ENCODE results near the gene RHBDL1. TPM values are rescaled to one million over a fixed set of nuclear protein-coding genes. Genes with fewer than 3 reads are reported as not detected.

RHBDL1 gene
- total RNA-seq (2014; rRNA removed; shearing (Covaris generic)): 6.5 and 6.8 TPM in 2 replicates

DNA sequence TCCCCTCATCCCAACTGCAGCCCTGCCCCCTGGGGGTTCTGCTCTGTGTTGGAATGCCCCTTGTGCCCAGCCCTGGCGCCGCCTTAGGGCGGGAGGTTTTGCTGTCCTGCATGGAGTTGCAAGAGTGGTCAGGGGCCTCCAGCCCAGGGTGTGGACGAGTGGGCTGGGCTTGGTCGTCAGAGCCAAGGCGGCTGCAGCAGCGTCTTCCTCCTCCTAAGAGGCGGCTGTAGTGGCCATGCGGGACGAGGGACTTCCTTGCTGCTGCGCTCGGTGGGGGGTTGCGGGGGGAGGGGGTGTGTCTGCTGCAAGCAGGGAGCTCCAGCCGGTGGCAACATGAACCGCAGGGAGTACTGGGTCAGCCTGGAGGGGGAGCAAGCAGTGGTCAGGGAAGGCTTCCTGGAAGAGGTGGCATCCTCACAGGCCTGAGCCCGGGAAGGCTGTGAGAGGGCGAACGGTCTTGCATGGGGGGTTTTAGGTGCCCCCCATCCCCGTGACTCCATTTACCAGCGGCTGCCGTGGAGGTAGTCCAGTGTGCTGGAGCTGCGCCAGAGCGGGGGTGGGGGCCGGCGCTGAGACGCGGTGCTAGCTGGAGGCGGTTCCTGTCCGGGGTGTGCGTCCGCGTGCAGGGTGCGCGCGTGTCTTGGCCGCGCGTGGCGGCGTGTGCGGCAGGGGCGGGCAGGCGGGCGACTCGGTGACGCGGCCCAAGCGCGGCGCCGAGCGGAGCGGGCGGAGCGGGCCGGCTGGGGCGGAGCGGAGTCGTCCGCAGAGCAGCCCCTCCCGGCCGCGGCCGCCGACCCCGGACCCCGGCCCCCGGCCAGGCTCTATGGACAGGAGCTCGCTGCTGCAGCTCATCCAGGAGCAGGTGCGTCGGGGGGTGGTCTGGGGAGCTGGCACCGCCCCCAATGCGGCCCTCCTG, at the start of gene RHBDL1:
Gene RHBDL1 (plus strand): TSS at position 704 of the 916 bp plus-strand sequence. CDS start 120 bp downstream, at position 824.

DNA sequence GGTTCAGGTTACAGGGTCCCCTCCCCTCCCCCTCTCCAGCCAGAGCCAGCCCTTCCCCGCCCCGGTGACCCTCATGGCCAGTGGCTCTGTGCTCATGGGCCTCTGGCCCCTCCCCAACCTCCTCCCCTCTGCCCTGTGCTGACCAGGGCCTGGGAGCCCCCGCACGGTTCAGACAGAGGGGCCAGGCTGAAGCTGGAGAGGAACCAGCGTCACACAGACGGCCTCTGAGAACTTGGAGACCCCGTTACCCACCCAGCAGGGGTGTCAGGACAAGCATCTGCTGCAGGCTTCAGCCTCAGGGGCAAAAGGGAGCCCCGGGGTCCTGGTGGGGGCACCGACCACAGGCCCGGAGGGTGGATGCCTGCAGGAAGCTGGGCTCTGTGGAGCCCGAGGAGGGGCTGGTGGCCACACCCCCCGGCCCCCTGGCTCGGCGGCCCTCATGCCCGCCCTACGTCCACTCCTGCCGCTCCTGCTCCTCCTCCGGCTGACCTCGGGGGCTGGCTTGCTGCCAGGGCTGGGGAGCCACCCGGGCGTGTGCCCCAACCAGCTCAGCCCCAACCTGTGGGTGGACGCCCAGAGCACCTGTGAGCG, 44.6 kb upstream of the RHBDL1 start, which contains the start of gene WFIKKN1:
Gene WFIKKN1 (plus strand): TSS at position 171 of the 591 bp plus-strand sequence. CDS start 269 bp downstream, at position 440.

DNA sequence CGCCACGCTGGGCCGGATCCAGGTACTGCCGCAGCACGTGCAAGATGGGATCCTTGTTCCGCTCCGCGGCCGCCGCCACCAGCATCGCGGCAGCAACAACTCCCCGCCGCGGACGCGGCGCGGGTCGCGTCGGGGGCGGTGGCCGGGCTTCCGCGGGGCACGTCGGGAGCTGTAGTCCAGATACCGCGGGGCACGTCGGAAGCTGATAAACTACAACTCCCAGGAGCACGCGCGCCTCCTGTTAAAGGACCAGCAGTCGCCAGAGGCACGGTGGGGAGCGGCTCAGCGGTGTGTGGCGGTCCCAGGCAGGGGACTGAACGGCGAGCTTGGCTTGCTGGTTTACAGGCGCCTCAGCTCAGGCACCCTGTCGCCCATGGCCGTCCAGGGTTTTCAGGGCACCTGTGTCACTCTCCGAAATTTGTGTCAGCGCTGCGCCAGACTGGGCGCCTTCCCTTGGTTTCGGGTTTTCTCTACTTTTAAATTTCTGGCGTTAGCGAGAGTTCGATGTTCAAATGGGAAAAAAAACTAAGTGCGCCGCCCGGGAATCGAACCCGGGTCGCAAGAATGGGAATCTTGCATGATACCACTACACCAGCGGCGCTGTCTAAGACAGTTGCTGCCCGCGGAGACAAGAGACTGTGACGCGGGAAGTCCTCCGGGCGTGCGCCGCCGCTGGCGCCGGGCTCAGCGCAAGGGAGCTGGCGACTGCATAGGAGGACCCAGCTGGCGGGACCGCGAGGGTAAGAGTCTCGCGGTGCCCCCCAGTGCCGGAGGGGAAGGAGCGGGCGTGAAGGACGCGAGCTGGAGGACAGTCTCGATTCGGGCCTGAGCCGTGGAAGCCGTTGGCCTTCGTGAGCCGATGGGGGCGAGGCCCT, 39.0 kb upstream of the RHBDL1 start, which contains the start of gene METTL26:
Gene METTL26 (minus strand): TSS at position 100 of the 875 bp plus-strand sequence. CDS start 15 bp downstream, at position 85.

DNA sequence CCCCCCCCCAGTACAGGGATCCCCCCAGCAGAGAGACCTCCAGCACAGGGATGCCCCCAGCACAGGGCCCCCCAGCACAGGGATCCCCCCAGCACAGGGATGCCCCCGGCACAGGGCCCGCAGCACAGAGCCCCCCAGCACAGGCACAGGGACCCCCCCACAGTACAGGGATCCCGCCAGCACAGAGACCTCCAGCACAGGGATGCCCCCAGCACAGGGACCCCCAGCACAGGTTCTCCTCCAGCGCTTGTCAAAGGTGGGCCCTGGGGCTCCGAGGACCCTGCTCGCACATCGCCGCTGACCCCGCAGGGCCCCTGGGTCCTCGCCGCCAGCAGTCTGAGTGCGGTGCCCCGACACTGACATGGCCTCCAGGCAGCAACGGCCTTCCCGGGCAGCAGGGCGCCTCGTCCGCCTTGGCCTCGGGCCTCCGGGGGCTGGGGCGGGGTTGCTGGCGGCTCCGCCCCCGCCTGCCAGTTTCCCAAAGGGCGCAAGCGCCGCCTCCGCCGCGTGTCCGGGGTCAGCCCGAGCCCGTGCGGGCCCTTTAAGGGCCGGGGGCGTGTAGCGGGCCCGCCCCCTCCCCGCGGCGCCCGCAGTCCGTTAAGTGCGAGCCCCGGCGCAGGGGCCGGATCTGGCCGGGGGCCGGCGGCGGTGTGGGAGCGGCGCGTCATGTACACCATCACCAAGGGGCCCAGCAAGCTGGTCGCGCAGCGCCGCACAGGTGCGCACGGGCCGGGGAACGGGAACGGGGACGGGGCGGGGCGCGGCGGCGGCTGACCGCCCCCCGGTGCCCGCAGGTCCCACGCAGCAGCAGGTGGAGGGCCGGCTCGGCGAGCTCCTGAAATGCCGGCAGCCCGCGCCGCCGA, 33.9 kb upstream of the RHBDL1 start, which contains the start of gene MCRIP2:
Gene MCRIP2 (plus strand): TSS at position 503 of the 863 bp plus-strand sequence. CDS start 164 bp downstream, at position 667.

DNA sequence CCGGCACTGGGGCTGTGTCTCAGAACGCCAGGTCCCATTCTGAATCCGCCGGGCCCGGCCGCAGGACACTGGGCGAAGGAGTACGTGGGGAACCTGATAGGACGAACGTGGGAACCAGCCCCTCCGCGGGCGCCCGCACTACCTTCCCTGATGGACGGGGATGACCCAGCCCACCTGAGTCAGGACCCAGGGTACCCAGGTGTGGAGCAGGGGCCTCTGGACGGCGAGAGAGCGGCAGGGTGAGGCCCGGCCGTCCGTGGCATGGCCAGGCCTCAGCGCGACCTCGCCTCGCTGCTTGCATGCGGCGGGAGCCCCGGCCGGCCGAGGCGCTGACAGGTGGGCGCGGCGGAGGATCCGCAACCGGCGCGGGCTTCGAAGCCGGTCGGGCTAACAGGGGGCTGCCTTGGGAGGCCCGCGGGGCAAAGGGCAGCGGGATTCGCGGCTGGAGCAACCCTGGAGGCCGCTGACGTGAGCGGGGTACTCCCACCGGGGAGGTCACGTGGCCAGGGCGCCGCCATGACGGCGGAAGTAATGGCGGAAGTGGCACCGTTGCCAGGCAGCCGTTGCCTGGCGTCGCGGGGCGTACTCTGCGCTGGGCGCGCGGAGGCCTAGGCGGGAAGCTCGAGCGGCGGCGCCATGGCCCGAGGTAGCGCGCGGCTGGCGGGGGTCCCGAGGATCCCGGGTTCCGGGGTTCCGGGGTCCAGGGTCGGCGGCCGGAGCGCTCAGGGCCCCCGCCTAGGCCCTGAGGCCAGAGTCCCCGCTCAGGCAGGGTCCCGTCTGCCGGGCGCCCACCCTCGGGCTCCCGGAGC, 26.5 kb upstream of the RHBDL1 start, which contains the start of gene WDR90:
Gene WDR90 (plus strand): TSS at position 585 of the 809 bp plus-strand sequence. CDS start 52 bp downstream, at position 637.

DNA sequence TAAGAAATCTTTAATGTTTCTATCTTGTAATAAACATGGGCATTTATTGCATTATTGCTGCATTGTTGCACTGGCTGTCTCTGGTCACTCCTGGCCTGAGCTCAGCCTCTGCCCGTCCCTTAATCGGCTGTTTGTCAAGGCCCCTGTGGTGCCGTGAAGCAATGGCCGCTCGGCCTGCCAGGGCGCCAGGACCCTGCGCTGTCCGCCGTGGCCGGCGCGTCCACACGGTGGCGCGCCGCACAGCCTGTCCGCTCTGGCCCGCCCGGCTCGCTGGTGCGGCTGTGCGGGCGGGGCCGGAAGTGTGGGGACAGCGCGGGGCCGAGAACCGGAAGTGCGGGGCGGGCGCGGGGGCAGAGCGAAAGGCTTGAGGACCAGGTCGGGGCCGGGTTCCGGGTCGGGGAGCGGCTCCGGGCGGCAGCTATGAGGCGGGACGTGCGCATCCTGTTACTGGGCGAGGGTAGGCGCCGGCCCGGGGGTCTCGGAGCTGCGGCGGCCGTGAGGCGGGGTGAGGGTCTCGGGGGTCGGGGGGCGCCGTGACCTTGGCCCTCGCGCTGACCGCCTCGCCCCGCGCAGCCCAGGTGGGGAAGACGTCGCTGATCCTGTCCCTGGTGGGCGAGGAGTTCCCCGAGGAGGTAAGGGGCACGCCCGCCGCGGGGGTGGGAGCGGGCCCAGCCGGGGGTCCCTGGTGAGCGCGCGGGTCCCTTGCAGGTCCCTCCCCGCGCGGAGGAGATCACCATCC, 7.5 kb upstream of the RHBDL1 start, which contains the start of gene RHOT2:
Gene RHOT2 (plus strand): TSS at position 353 of the 739 bp plus-strand sequence. CDS start 68 bp downstream, at position 421.

DNA sequence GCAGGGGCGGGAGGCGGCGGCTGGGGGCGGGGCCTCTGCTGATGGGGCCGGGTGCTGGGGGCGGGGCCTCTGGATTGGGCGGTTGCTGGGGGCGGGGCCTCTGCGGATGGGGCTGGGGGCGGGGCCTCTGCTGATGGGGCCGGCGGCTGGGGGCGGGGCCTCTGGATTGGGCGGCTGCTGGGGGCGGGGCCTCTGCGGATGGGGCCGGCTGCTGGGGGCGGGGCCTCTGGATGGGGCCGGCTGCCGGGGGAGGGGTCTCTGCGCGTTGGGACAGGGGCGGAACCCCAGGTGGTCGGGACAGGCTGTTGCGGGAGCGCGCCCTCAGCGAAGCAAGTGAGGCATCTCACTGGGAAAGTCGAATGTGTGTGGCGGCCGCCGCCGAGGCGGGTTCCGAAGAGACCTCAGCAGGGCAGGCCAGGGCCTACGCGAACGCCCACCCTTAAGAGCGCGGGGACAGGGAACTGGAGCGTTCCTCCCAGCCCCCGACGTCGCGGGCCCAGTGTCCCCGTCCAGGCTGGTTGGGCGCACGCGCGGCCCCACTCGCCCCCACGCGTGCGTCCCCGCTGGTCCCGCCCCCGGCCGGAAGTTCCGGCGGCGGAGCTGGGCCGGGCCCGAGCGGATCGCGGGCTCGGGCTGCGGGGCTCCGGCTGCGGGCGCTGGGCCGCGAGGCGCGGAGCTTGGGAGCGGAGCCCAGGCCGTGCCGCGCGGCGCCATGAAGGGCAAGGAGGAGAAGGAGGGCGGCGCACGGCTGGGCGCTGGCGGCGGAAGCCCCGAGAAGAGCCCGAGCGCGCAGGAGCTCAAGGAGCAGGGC, 4.5 kb downstream of the RHBDL1 start, which contains the start of gene STUB1:
Gene STUB1 (plus strand): TSS at position 597 of the 811 bp plus-strand sequence. CDS start 116 bp downstream, at position 713.

DNA sequence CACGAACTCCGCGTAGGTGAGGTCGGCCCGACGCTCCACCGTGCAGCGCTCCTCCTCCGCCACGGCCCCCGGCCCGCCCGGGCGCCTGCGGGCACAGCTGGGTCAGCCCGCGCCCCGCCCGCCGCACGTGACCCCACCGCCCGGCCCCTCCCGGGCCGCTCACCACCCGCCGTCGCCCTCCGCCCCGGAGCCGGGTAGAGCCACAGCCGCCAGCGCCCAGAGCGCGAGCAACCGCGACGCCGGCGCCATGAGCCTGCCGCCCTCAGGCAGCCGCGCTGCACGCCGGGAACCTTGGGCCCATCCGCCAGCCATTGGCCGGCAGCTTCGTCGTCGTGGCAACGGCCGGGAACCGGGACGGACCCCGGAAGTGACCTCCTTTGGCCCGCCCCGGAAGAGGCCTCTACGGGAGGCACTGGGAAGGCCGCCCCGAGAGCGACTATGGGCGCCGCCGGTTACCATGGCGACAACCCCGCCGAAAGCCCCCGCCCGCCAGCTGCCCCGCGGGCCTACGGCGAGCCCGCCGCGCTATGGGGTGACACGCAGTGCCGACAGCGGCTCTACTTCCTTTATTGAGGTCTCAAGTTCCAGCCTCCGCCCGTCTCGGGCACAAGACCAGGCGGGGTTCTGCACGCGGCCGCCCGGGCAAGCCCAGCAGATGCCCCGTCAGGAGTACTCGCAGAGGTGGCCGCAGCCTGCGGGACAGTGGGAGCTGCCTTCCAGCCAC, 8.8 kb downstream of the RHBDL1 start, which contains the start of gene JMJD8:
Gene JMJD8 (minus strand): TSS at position 264 of the 724 bp plus-strand sequence. CDS start 15 bp downstream, at position 249.

DNA sequence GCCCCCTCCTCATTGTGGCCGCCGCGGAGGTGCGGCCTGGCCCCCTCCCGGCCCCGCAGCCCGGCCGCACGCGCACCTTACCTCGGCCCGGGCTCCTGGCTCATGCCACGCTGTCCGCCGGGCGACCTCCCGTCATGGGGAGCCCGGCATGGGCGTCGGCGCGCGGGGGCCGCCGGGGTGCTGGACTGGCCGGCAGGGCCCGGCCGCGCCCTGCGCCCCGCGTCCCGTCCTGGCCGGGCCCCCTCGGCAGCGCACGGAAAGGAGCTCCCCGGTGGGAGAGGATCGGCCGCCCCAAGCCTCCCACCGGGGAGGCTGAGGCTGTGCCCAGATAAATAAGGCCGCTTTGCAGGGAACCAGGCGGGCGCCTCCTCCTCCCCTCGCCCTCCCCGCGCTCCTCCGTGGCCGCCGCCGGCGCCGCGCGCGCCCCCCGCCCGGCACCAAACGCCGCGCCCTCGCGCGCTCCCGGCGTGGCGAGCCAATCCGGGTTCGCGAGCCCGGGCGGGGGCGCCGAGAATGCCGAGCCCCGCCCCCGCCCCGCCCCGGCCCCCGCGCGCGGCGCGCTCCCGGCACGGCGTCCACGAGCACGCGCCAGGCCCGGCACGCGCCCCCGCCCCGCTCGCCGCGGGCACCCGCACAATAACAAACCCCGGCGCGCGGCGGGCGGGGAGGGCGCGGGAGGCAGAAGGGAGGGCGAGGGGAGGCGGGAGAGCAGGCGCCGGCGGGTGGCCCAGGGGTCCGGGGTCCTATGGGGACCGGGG, 30.1 kb downstream of the RHBDL1 start, which contains the start of gene FBXL16:
Gene FBXL16 (minus strand): TSS at position 371 of the 758 bp plus-strand sequence. CDS start 8,396 bp downstream, outside the sequence.

DNA sequence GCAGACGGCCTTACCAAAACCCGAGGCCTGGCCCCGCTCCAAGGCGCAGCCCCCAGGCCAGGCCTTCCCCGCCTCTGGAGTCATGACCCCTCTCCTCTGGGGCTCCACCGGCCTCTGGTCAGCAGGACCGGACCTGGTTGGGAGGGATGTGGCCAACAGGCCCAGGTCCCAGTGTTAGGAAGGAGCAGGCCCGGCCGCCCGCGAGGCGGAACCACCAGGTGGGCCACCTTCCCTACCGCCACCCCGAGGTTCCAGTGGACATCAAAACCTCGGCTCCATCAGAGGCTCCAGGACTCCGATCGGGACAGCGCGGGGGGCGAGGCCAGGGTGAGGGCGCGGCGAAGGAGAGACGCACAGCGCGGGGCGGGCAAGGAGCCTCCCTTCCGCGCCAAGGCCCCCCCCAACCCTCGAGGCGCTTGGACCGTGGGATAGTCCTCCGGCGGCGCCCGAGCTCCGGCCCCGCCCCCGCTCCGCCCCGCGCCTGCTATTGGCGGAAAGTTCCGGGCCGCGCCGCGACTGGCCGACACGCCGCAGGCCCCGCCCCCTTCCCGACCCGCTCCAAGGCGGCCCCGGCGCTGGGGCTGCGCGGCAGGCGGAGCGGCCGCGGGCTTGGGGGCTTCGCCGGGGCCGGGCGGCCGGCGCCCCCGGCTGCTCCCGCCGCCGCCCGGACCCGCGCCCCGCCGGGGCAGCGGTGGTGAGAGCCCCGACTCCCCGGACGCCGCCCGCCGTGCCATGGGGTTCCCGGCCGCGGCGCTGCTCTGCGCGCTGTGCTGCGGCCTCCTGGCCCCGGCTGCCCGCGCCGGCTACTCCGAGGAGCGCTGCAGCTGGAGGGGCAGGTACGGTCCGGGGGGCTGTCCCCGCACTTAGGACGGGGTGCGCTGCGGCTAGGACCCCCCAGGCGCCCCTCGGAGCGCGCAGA, 39.3 kb downstream of the RHBDL1 start, which contains the start of gene METRN:
Gene METRN (plus strand): TSS at position 561 of the 919 bp plus-strand sequence. CDS start 172 bp downstream, at position 733.

DNA sequence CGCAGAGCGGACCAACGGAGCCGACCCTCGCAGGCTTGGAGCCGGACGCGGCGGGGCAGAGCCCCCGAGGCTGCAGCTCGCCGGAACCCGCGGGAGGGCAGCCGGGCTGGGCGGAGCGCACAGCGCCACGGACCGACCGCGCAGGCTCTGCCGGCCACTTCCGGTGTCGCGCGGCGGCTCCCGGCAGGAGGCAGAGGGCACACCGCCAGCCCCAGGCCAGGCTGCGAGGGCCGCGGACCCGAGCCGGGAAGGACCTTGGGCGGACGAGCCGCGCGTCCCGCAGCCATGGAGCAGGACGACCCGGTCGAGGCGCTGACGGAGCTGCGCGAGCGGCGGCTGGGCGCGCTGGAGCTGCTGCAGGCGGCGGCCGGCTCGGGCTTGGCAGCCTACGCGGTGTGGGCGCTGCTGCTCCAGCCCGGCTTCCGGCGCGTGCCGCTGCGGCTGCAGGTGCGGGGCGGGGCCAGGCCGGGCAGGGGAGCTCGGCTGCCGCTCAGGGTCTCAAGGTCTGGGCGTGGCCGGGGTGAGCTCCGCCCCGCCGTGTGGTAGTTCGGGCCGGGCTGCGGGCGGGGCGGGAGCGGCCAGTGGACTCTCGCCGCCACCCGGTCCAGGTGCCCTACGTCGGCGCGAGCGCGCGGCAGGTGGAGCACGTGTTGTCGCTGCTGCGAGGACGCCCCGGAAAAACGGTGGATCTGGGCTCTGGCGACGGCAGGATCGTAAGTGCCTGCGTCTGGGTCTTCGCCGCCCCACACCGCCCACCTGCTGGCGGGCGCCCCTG, 45.7 kb downstream of the RHBDL1 start, which contains the start of gene ANTKMT:
Gene ANTKMT (plus strand): TSS at position 157 of the 775 bp plus-strand sequence. CDS start 129 bp downstream, at position 286.

DNA sequence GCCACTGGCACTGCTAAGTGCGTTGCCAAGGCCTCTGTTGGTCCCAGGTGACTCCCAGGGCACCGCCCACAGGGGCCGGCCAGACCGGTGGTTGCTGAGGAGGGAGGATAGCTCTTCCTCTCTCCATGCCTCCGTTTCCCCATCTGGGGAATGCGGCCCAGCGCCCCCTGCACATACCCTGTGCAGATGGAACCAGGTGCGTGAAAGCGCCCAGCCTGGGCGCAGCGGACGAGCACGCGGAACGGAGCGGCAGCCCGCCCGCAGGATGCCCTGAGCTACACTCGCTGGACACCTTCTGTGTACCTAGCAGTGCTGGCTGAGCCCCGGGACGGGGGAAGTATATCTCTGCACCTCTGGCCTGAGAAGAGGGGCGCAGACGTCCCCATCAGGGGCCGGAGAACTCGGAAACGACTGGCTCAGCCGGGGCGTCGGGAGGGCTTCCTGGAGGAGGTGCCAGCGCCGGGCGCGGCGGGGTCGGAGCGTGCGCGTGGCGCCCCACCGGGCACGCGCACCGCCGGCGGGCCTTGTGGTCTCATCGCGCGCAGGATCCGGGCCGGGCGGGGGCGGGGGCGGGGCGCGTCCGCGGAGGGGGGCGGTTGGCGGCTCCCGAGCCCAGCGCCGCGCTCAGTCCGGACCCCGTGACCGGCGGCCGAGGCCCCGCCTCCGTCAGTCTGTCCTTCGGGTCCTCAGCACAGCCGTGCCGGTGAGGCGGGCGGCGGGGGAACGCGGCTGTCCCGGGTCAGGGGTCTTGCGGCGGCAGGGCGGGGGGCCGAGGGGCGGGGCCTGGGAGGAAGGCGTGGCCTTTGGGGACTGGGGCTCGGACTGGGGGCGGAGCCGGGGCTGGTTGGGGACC, 51.2 kb downstream of the RHBDL1 start, which contains the start of the genes CCDC78 and HAGHL:
Gene CCDC78 (minus strand): TSS at position 6 of the 853 bp plus-strand sequence. CDS start 76 bp downstream, outside the sequence.
Gene HAGHL (plus strand): TSS at position 669 of the 853 bp plus-strand sequence. CDS start 404 bp downstream, outside the sequence.

